WTC11 (cell line): Measurements from ENCODE around the gene CDC42EP2. TPM values are rescaled to one million over a fixed set of nuclear protein-coding genes. Genes with fewer than 3 reads are reported as not detected.

Experiments used
- ATAC-seq: fragments of 200-7000 bp; cut with Tn5 transposase; 2 replicates; pipeline ENCODE4 v1.10.0; 2021; ENCODE audit warnings: mild to moderate bottlenecking, moderate library complexity
- CTCF ChIA-PET: fragments of 300-600 bp; sonication (Branson Sonifier 250); formaldehyde crosslinking; loops from one replicate; lab custom pipeline; 2021; ENCODE audit warnings: antibody characterized with exemption; lab: Charles Lee
- POLR2A ChIA-PET: fragments of 350-600 bp; sonication (Branson Sonifier 250); formaldehyde crosslinking; loops from one replicate; lab custom pipeline; 2021; ENCODE audit warnings: antibody characterized with exemption; lab: Charles Lee
- DNase-seq: peaks from one replicate; pipeline ENCODE4 v3.0.0; 2021; ENCODE audit warnings: low spot score
- H3K27ac Mint-ChIP-seq: 2 replicates; pipeline ENCODE4 v1.8.0; 2021; ENCODE audit warnings: mixed read lengths
- H3K27me3 Mint-ChIP-seq: 2 replicates; pipeline ENCODE4 v1.8.0; 2021; ENCODE audit warnings: low read depth, mild to moderate bottlenecking, moderate library complexity, mixed read lengths
- H3K36me3 Mint-ChIP-seq: 2 replicates; pipeline ENCODE4 v1.8.0; 2021; ENCODE audit warnings: mixed read lengths
- H3K4me1 Mint-ChIP-seq: 2 replicates; pipeline ENCODE4 v1.8.0; 2022; ENCODE audit warnings: mixed read lengths
- H3K4me3 Mint-ChIP-seq: 2 replicates; pipeline ENCODE4 v1.8.0; 2021; ENCODE audit warnings: mild to moderate bottlenecking, moderate library complexity, mixed read lengths
- H3K9me3 Mint-ChIP-seq: 2 replicates; pipeline ENCODE4 v1.8.0; 2021; ENCODE audit warnings: mixed read lengths
- ATF1 ChIP-seq: sonication (generic); formaldehyde crosslinking; IDR thresholded peaks from 2 replicates; pipeline ENCODE4 v1.8.1; 2023; ENCODE audit warnings: mild to moderate bottlenecking, moderate library complexity, missing genetic modification reagents
- CBFB ChIP-seq: sonication (generic); formaldehyde crosslinking; IDR thresholded peaks from 2 replicates; pipeline ENCODE4 v1.8.1; 2022; ENCODE audit warnings: mild to moderate bottlenecking, low read depth, missing genetic modification reagents
- CREB1 ChIP-seq: sonication (generic); formaldehyde crosslinking; IDR thresholded peaks from 2 replicates; pipeline ENCODE4 v1.8.0; 2023; ENCODE audit warnings: mild to moderate bottlenecking, missing genetic modification reagents
- ELF4 ChIP-seq: sonication (generic); formaldehyde crosslinking; IDR thresholded peaks from 2 replicates; pipeline ENCODE4 v1.8.1; 2022; ENCODE audit warnings: low read depth, mild to moderate bottlenecking, moderate library complexity, missing genetic modification reagents
- ETV6 ChIP-seq: sonication (generic); formaldehyde crosslinking; IDR thresholded peaks from 2 replicates; pipeline ENCODE4 v1.8.1; 2022; ENCODE audit warnings: mild to moderate bottlenecking, missing genetic modification reagents
- GABPB1 ChIP-seq: sonication (generic); formaldehyde crosslinking; IDR thresholded peaks from 2 replicates; pipeline ENCODE4 v1.8.1; 2023; ENCODE audit warnings: mild to moderate bottlenecking, missing genetic modification reagents
- GTF2I ChIP-seq: fragments of 250-450 bp; sonication (Bioruptor Pico); conservative IDR thresholded peaks from 2 replicates; pipeline ENCODE4 v1.4.0; 2021; ENCODE audit warnings: mild to moderate bottlenecking
- JAZF1 ChIP-seq: fragments of 250-450 bp; sonication (Bioruptor Pico); IDR thresholded peaks from 2 replicates; pipeline ENCODE4 v1.9.0; 2021; ENCODE audit warnings: moderate library complexity, mild to moderate bottlenecking, inconsistent platforms
- NFATC4 ChIP-seq: fragments of 250-450 bp; sonication (Bioruptor Pico); IDR thresholded peaks from 2 replicates; pipeline ENCODE4 v1.9.0; 2021; ENCODE audit warnings: mild to moderate bottlenecking
- NFE2L1 ChIP-seq: sonication (generic); formaldehyde crosslinking; IDR thresholded peaks from 2 replicates; pipeline ENCODE4 v1.8.1; 2023; ENCODE audit warnings: missing genetic modification reagents
- NFYB ChIP-seq: sonication (generic); formaldehyde crosslinking; conservative IDR thresholded peaks from 2 replicates; pipeline ENCODE4 v1.8.0; 2022; ENCODE audit warnings: low read depth, missing genetic modification reagents
- PRRX2 ChIP-seq: fragments of 250-450 bp; sonication (Bioruptor Pico); IDR thresholded peaks from 2 replicates; pipeline ENCODE4 v1.8.0; 2021; ENCODE audit warnings: mild to moderate bottlenecking
- RELA ChIP-seq: sonication (generic); formaldehyde crosslinking; IDR thresholded peaks from 2 replicates; pipeline ENCODE4 v1.8.1; 2022; ENCODE audit warnings: missing genetic modification reagents, mild to moderate bottlenecking, borderline replicate concordance
- RORB ChIP-seq: fragments of 250-450 bp; sonication (Bioruptor Pico); IDR thresholded peaks from 2 replicates; pipeline ENCODE4 v1.9.0; 2021; ENCODE audit warnings: mild to moderate bottlenecking
- SOX15 ChIP-seq: fragments of 250-450 bp; sonication (Bioruptor Pico); IDR thresholded peaks from 2 replicates; pipeline ENCODE4 v1.9.0; 2021; ENCODE audit warnings: mild to moderate bottlenecking
- TEAD1 ChIP-seq: sonication (generic); formaldehyde crosslinking; IDR thresholded peaks from 2 replicates; pipeline ENCODE4 v1.8.0; 2022; ENCODE audit warnings: mild to moderate bottlenecking, missing genetic modification reagents
- ZNF317 ChIP-seq: sonication (generic); formaldehyde crosslinking; IDR thresholded peaks from 2 replicates; pipeline ENCODE4 v1.8.1; 2023; ENCODE audit warnings: low read depth, mild to moderate bottlenecking, moderate library complexity, missing genetic modification reagents, borderline replicate concordance
- total RNA-seq: library from RNA; stranded (reverse); gene quantifications from 3 replicates; pipeline ENCODE4 v1.2.3, GENCODE V29; 2021
- TF ChIP-seq, protein P1 (sequence below): sonication (generic); formaldehyde crosslinking; IDR thresholded peaks from 2 replicates; pipeline ENCODE4 v1.8.1; 2023; ENCODE audit warnings: mild to moderate bottlenecking, missing genetic modification reagents, moderate library complexity
- TF ChIP-seq, protein P2 (sequence below): fragments of 250-450 bp; sonication (Bioruptor Pico); IDR thresholded peaks from 2 replicates; pipeline ENCODE4 v1.8.0; 2021; ENCODE audit warnings: mild to moderate bottlenecking
- TF ChIP-seq, protein P3 (sequence below): sonication (generic); formaldehyde crosslinking; IDR thresholded peaks from 2 replicates; pipeline ENCODE4 v1.8.1; 2023; ENCODE audit warnings: mild to moderate bottlenecking, missing genetic modification reagents, moderate library complexity
- TF ChIP-seq, protein P4 (sequence below): sonication (generic); formaldehyde crosslinking; IDR thresholded peaks from 2 replicates; pipeline ENCODE4 v1.8.1; 2022; ENCODE audit warnings: missing genetic modification reagents, borderline replicate concordance
- TF ChIP-seq, protein P5 (sequence below): sonication (generic); formaldehyde crosslinking; IDR thresholded peaks from 2 replicates; pipeline ENCODE4 v1.8.0; 2022; ENCODE audit warnings: missing genetic modification reagents
- TF ChIP-seq, protein P6 (sequence below): sonication (generic); formaldehyde crosslinking; IDR thresholded peaks from 2 replicates; pipeline ENCODE4 v1.8.1; 2023; ENCODE audit warnings: mild to moderate bottlenecking, missing genetic modification reagents
- TF ChIP-seq, protein P7 (sequence below): sonication (generic); formaldehyde crosslinking; IDR thresholded peaks from 2 replicates; pipeline ENCODE4 v1.8.1; 2022; ENCODE audit warnings: mild to moderate bottlenecking, missing genetic modification reagents, moderate library complexity, borderline replicate concordance

Gene CDC42EP2
- total RNA-seq, 1 experiment from 2014 or later, result 11.0 TPM

DNA sequence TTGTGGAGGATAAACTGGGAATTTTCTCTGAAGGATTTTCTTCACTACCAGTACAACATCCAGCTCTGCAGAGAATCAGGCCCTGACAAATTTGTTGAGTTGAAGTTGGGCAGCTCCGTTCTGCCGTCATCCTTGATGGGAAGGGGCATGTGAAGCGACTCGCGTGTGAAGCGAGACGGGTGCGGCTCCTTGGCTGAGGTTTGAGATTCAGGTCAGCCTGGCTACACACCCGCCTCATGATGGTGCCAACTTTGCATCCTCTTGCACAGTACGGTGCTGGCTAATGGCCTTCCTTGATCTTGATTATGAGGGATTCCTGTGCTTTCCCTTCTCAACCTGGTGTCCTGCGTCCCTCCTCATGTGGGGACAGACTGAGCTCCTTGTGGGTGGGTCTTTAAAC is 19.7 kb upstream of the CDC42EP2 start:
- ChIA-PET POLR2A (no interaction called here), CTCF (interaction anchor here (1.3 kb wide), 1 partner anchor 20 kb away, joined by 4 read pairs; no protein-coding TSS in a partner anchor)
- Mint-ChIP-seq H3K4me3 (no peak overlapping the region), H3K27ac (no peak overlapping the region), H3K9me3 (no peaks in the 10 kb centered on the region), H3K27me3 (no peaks in the 10 kb centered on the region), H3K4me1 (peaks cover 5% of the 10 kb centered on the region), H3K36me3 (peaks cover 60% of the 10 kb centered on the region)
- DNase-seq (no peak), ATAC-seq (no peak)
- TF ChIP-seq ZNF317 (CRISPR knock-in tag) (no peak), NFYB (no peak), RORB (CRISPR knock-in tag) (no peak), CREB1 (CRISPR knock-in tag) (no peak), CBFB (no peak), JAZF1 (no peak), NFATC4 (no peak)
- TF ChIP-seq, protein P1, sequence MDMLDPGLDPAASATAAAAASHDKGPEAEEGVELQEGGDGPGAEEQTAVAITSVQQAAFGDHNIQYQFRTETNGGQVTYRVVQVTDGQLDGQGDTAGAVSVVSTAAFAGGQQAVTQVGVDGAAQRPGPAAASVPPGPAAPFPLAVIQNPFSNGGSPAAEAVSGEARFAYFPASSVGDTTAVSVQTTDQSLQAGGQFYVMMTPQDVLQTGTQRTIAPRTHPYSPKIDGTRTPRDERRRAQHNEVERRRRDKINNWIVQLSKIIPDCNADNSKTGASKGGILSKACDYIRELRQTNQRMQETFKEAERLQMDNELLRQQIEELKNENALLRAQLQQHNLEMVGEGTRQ (CRISPR knock-in tag), result no peak
- TF ChIP-seq, protein P2, sequence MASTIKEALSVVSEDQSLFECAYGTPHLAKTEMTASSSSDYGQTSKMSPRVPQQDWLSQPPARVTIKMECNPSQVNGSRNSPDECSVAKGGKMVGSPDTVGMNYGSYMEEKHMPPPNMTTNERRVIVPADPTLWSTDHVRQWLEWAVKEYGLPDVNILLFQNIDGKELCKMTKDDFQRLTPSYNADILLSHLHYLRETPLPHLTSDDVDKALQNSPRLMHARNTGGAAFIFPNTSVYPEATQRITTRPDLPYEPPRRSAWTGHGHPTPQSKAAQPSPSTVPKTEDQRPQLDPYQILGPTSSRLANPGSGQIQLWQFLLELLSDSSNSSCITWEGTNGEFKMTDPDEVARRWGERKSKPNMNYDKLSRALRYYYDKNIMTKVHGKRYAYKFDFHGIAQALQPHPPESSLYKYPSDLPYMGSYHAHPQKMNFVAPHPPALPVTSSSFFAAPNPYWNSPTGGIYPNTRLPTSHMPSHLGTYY, result no peak
- TF ChIP-seq, protein P3, sequence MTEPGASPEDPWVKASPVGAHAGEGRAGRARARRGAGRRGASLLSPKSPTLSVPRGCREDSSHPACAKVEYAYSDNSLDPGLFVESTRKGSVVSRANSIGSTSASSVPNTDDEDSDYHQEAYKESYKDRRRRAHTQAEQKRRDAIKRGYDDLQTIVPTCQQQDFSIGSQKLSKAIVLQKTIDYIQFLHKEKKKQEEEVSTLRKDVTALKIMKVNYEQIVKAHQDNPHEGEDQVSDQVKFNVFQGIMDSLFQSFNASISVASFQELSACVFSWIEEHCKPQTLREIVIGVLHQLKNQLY, result no peak

DNA sequence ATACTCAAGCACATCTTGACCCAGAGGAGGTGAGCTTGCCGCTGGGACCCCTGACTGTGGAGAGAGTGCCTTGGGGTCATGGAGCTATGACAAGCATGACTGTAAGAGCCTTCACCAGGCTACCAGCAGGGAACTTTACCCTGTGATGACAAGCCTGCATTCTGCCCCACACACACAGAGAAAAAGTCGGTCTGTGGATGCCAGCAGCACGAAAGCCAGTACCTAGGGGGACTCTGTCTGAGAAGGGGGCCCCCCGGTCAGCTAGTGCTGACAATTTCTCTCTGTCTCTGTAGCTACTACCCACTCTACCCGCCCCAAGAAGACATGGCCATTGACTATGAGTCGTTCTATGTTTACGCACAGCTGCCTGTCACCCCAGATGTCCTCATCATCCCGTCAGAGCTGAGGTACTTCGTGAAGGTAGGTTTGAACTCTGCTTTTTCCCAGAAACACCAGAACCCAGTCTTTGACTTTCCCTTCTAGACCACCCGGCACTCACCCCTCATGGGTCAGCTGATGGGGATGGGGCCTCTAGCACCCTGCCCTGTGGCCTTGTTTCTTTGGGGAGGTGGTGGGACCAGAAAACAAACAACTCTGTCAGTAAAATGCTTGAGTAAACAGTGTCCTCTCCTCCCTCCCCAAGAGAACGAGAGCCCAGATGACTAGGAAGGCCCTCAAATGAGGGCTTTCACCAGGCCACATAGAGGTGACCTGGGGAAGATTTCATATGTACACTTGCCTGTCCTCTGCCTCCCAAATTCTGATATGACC is 18.9 kb upstream of the CDC42EP2 start:
- ChIA-PET CTCF (interaction anchor here (1.1 to 2.4 kb wide), 3 partner anchors 19 to 22 kb away, joined by 3 to 11 read pairs (median 4); partner anchors contain the start of gene CDC42EP2), POLR2A (no interaction called here)
- H3K4me1 Mint-ChIP-seq, result peaks cover 5% of the 10 kb centered on the region
- ATAC-seq (no peak), DNase-seq (no peak)
- H3K9me3 Mint-ChIP-seq, result no peaks in the 10 kb centered on the region
- H3K36me3 Mint-ChIP-seq, result peaks cover 54% of the 10 kb centered on the region
- no peaks in the 10 kb centered on the region for H3K27me3 Mint-ChIP-seq
- no peak overlapping the region for H3K27ac Mint-ChIP-seq
- H3K4me3 Mint-ChIP-seq, result no peak overlapping the region
- TF ChIP-seq, protein P4, sequence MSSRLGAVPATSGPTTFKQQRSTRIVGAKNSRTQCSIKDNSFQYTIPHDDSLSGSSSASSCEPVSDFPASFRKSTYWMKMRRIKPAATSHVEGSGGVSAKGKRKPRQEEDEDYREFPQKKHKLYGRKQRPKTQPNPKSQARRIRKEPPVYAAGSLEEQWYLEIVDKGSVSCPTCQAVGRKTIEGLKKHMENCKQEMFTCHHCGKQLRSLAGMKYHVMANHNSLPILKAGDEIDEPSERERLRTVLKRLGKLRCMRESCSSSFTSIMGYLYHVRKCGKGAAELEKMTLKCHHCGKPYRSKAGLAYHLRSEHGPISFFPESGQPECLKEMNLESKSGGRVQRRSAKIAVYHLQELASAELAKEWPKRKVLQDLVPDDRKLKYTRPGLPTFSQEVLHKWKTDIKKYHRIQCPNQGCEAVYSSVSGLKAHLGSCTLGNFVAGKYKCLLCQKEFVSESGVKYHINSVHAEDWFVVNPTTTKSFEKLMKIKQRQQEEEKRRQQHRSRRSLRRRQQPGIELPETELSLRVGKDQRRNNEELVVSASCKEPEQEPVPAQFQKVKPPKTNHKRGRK (CRISPR knock-in tag), result no peak
- TF ChIP-seq ETV6 (CRISPR knock-in tag), result no peak
- TF ChIP-seq, protein P5, sequence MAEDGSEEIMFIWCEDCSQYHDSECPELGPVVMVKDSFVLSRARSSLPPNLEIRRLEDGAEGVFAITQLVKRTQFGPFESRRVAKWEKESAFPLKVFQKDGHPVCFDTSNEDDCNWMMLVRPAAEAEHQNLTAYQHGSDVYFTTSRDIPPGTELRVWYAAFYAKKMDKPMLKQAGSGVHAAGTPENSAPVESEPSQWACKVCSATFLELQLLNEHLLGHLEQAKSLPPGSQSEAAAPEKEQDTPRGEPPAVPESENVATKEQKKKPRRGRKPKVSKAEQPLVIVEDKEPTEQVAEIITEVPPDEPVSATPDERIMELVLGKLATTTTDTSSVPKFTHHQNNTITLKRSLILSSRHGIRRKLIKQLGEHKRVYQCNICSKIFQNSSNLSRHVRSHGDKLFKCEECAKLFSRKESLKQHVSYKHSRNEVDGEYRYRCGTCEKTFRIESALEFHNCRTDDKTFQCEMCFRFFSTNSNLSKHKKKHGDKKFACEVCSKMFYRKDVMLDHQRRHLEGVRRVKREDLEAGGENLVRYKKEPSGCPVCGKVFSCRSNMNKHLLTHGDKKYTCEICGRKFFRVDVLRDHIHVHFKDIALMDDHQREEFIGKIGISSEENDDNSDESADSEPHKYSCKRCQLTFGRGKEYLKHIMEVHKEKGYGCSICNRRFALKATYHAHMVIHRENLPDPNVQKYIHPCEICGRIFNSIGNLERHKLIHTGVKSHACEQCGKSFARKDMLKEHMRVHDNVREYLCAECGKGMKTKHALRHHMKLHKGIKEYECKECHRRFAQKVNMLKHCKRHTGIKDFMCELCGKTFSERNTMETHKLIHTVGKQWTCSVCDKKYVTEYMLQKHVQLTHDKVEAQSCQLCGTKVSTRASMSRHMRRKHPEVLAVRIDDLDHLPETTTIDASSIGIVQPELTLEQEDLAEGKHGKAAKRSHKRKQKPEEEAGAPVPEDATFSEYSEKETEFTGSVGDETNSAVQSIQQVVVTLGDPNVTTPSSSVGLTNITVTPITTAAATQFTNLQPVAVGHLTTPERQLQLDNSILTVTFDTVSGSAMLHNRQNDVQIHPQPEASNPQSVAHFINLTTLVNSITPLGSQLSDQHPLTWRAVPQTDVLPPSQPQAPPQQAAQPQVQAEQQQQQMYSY, result no peak
- TF ChIP-seq ATF1, result no peak
- no peak for TF ChIP-seq GABPB1 (CRISPR knock-in tag)
- TF ChIP-seq TEAD1 (CRISPR knock-in tag), result no peak
- no peak for TF ChIP-seq RELA
- TF ChIP-seq NFE2L1 (CRISPR knock-in tag), result no peak
- no peak for TF ChIP-seq GTF2I (CRISPR knock-in tag)
- TF ChIP-seq PRRX2, result no peak
- no peak for TF ChIP-seq SOX15 (CRISPR knock-in tag)
- no peak for TF ChIP-seq NFYB
- TF ChIP-seq ELF4 (CRISPR knock-in tag), result no peak
- TF ChIP-seq, protein P6, sequence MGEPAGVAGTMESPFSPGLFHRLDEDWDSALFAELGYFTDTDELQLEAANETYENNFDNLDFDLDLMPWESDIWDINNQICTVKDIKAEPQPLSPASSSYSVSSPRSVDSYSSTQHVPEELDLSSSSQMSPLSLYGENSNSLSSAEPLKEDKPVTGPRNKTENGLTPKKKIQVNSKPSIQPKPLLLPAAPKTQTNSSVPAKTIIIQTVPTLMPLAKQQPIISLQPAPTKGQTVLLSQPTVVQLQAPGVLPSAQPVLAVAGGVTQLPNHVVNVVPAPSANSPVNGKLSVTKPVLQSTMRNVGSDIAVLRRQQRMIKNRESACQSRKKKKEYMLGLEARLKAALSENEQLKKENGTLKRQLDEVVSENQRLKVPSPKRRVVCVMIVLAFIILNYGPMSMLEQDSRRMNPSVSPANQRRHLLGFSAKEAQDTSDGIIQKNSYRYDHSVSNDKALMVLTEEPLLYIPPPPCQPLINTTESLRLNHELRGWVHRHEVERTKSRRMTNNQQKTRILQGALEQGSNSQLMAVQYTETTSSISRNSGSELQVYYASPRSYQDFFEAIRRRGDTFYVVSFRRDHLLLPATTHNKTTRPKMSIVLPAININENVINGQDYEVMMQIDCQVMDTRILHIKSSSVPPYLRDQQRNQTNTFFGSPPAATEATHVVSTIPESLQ (CRISPR knock-in tag), result no peak
- TF ChIP-seq, protein P3, result no peak
- TF ChIP-seq, protein P7, sequence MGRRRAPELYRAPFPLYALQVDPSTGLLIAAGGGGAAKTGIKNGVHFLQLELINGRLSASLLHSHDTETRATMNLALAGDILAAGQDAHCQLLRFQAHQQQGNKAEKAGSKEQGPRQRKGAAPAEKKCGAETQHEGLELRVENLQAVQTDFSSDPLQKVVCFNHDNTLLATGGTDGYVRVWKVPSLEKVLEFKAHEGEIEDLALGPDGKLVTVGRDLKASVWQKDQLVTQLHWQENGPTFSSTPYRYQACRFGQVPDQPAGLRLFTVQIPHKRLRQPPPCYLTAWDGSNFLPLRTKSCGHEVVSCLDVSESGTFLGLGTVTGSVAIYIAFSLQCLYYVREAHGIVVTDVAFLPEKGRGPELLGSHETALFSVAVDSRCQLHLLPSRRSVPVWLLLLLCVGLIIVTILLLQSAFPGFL (CRISPR knock-in tag), result no peak
